ENCODE data around the gene G3BP1.
"Not testable (repeated sequence)": the region's sequence is repeated elsewhere in the genome, so short reads cannot be mapped to it uniquely, and the experiment has no call there.

The G3BP1 gene

GRCh38 chr5:151825445-151825844 lies 53.7 kb downstream of the G3BP1 start:
- peak; percentile 70 for DNase-seq

DNA sequence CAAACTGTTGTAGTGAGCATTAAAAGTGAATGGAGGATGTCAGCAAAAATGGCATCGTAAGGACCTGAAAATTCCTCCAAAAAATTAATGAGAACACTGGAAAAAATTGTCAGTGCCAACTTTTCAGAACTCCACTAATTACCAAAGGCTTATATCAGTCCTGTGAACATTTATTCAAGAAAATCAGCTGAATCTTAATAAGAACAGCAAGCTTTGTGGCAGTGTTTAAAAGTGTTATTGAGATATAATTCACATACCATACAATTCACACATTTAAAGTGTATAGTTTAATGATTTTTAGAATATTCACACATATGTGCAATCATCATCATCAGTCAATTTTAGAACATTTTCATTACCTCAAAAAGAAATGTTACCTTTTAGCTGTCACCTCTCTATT lies 57.6 kb downstream of the G3BP1 start:
- no peak overlapping the region for H3K4me3 ChIP-seq (ENCODE audit: low read depth, low read length)
- DNase-seq = no peak
- no peaks in the 10 kb centered on the region for H3K27me3 ChIP-seq (replicated peaks)
- in situ Hi-C loops (cut with HindIII; ENCODE audit: low pct_ligation_motif_present, low sequenced_read_pairs) = no loop called here
- TF ChIP-seq CTCF (IDR thresholded peaks at IDR 0.05; ENCODE audit: low read depth, low read length, missing control alignments) = no peak
- no peak overlapping the region for H3K27ac ChIP-seq
- no peaks in the 10 kb centered on the region for H3K36me3 ChIP-seq (replicated peaks)

More at GRCh38 chr5:151825445-151825844, 53.7 kb downstream of the G3BP1 start:
- in situ Hi-C loops (cut with HindIII; ENCODE audit: low pct_ligation_motif_present, low sequenced_read_pairs) = no loop called here
- Histone ChIP-seq H3K27me3 (replicated peaks) (no peaks in the 10 kb centered on the region), H3K27ac (no peak overlapping the region), H3K36me3 (replicated peaks) (no peaks in the 10 kb centered on the region), H3K4me3 (ENCODE audit: low read depth, low read length) (no peak overlapping the region)
- peak; percentile 91 for TF ChIP-seq CTCF (IDR thresholded peaks at IDR 0.05; ENCODE audit: low read depth, low read length, missing control alignments)

DNA sequence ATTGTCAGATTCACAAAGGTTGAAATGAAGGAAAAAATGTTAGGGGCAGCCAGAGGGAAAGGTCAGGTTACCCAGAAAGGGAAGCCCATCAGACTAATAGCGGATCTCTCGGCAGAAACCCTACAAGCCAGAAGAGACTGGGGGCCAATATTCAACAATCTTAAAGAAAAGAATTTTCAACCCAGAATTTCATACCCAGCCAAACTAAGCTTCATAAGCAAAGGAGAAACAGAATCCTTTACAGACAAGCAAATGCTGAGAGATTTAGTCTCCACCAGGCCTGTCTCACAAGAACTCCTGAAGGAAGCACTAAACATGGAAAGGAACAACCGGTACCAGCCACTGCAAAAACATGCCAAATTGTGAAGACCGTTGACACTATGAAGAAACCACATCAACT lies 61.1 kb downstream of the G3BP1 start:
- H3K4me3 ChIP-seq (ENCODE audit: low read depth, low read length); H3K36me3 ChIP-seq (replicated peaks); in situ Hi-C loops (cut with HindIII; ENCODE audit: low pct_ligation_motif_present, low sequenced_read_pairs); H3K27me3 ChIP-seq (replicated peaks); H3K27ac ChIP-seq; DNase-seq: not testable (repeated sequence)

DNA sequence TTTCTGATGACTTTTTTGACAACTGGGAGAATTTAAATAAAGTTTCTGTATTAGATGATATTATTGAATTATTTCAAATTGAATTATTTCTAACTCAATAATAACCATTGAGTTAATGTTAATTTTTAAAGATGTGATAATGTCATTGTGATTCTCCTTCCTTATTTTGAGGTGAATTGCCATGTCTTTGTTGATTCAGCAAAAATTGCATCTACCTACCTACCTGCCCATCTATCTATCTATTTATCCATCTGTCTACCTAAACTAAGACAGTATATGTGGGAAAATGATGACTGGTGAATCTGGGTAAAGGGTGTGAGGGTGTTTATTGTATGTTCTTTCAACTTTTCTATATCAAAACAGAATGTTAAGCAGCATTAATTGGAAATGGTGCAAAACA lies 75.0 kb downstream of the G3BP1 start:
- H3K27me3 ChIP-seq (replicated peaks) = no peaks in the 10 kb centered on the region
- TF ChIP-seq CTCF (IDR thresholded peaks at IDR 0.05; ENCODE audit: low read depth, low read length, missing control alignments) = no peak
- H3K36me3 ChIP-seq (replicated peaks) = no peaks in the 10 kb centered on the region
- no peak overlapping the region for H3K4me3 ChIP-seq (ENCODE audit: low read depth, low read length)
- DNase-seq = no peak
- H3K27ac ChIP-seq = no peak overlapping the region
- in situ Hi-C loops (cut with HindIII; ENCODE audit: low pct_ligation_motif_present, low sequenced_read_pairs) = no loop called here

- no peak overlapping the region for H3K4me3 ChIP-seq (ENCODE audit: low read depth, low read length)
- DNase-seq = no peak
- TF ChIP-seq CTCF (IDR thresholded peaks at IDR 0.05; ENCODE audit: low read depth, low read length, missing control alignments) = no peak
- no peaks in the 10 kb centered on the region for H3K27me3 ChIP-seq (replicated peaks)
- no peaks in the 10 kb centered on the region for H3K36me3 ChIP-seq (replicated peaks)
- in situ Hi-C loops (cut with HindIII; ENCODE audit: low pct_ligation_motif_present, low sequenced_read_pairs) = no loop called here
- no peak overlapping the region for H3K27ac ChIP-seq
Observed at GRCh38 chr5:151847871-151848270, 76.1 kb downstream of the G3BP1 start.

DNA sequence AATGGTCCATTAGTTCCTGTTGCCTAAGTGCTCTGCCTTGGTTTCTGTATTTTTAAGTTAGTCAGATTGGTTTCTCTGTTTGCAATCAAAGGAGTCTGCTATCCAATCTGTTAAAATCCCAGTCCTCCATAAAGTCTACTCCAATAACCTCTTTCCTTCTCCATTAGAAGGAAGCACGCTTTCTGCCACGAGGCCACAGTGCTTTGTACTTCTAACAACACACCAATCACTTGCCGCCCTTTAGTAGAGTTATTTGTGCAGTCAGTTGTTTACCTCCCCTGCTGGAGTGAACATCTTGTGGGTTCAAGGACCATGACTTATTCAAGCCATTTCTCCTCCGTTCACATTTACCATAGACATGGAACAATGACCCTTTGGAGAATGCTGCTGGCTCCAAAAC lies 83.9 kb downstream of the G3BP1 start:
- H3K27ac ChIP-seq = no peak overlapping the region
- in situ Hi-C loops (cut with HindIII; ENCODE audit: low pct_ligation_motif_present, low sequenced_read_pairs) = no loop called here
- no peak for TF ChIP-seq CTCF (IDR thresholded peaks at IDR 0.05; ENCODE audit: low read depth, low read length, missing control alignments)
- no peak for DNase-seq
- no peak overlapping the region for H3K4me3 ChIP-seq (ENCODE audit: low read depth, low read length)
- H3K36me3 ChIP-seq (replicated peaks) = no peaks in the 10 kb centered on the region
- H3K27me3 ChIP-seq (replicated peaks) = no peaks in the 10 kb centered on the region

Data from brain microvascular endothelial cell (primary cell).